ENCODE measurements around the gene TNNI2. TPM values are rescaled to one million over a fixed set of nuclear protein-coding genes. Genes with fewer than 3 reads are reported as not detected.

TNNI2 gene
- total and polyA plus RNA-seq, 10 of the 15 experiments (the other 5 are each of a cell fraction or from before 2014, with no cell fraction given): 0.14 to 0.79 (median 0.37) TPM; not detected in 4

- in situ Hi-C loops (cut with MboI) (no loop called here), intact Hi-C loops (cut with micrococcal nuclease; ENCODE audit: unreplicated experiment) (no loop called here)
- TF ChIP-seq BRCA1 (IDR thresholded peaks at IDR 0.05; ENCODE audit: low read depth, low read length) (no peak), ZNF274 (IDR thresholded peaks at IDR 0.05; ENCODE audit: insufficient read depth, insufficient read length) (no peak), POLR2AphosphoS2 (IDR thresholded peaks at IDR 0.05; ENCODE audit: low read depth, low read length) (no peak), DPF2 (IDR thresholded peaks at IDR 0.05) (no peak), ZBTB4 (CRISPR knock-in tag; IDR thresholded peaks at IDR 0.05) (no peak), NBN (IDR thresholded peaks at IDR 0.05) (no peak), SP1 (IDR thresholded peaks at IDR 0.05; ENCODE audit: low read depth, low read length) (no peak), IRF3 (IDR thresholded peaks at IDR 0.05) (no peak)
- FAIRE-seq: no peak
- Histone ChIP-seq H4K20me1 (ENCODE audit: control insufficient read depth, insufficient read depth) (no peaks in the 10 kb centered on the region), H3K9ac (ENCODE audit: control insufficient read depth, insufficient read depth, low read length) (no peak overlapping the region), H3K27ac (ENCODE audit: control insufficient read depth, insufficient read depth) (no peak overlapping the region), H3K4me3 (no peak overlapping the region), H3K9me3 (replicated peaks; ENCODE audit: control insufficient read depth, insufficient read depth, low read length) (no peaks in the 10 kb centered on the region; the same call in 2 of the 3 replicates), H2AFZ (ENCODE audit: control insufficient read depth, low read depth, low read length) (no peak overlapping the region), H3K4me1 (ENCODE audit: control insufficient read depth, insufficient read depth, low read length) (no peaks in the 10 kb centered on the region), H3K79me2 (ENCODE audit: control insufficient read depth, insufficient read depth, low read length) (no peaks in the 10 kb centered on the region), H3K4me2 (ENCODE audit: control insufficient read depth, insufficient read depth) (no peak overlapping the region), H3K36me3 (ENCODE audit: control insufficient read depth in 2 of 2, insufficient read depth in 2 of 2, low read length in 1 of 2) (no peaks in the 10 kb centered on the region), H3K27me3 (replicated peaks in 1 of 2; ENCODE audit: control insufficient read depth in 2 of 2, insufficient read depth in 2 of 2, low read length in 1 of 2) (peaks cover 0 to 1% of the 10 kb centered on the region in 2 experiments; a peak in 1 of 4 replicates)
- ATAC-seq: no peak
- ChIA-PET RAD21 (ENCODE audit: unreplicated experiment) (interaction anchor here (1.2 kb wide), 1 partner anchor 124 kb away, joined by 3 read pairs; no protein-coding TSS in a partner anchor), POLR2A (no interaction called here), SMC1A (ENCODE audit: uncharacterized antibody, unreplicated experiment) (no interaction called here), CTCF (interaction anchor here (0.8 to 1.3 kb wide), 2 partner anchors 124 to 165 kb away, joined by 4 to 5 read pairs; no protein-coding TSS in a partner anchor)
- no TSS peak for BruUV-seq (replicated peaks)
- WGBS (ENCODE audit: insufficient coverage, insufficient replicate concordance, low lambda C conversion rate, missing lambda C conversion rate): 0% methylated on average over 1 of the region's 1 CpG
- DNase-seq (ENCODE audit: low read depth, low spot score): no peak
Observed at GRCh38 chr11:1817511-1817910, 21.3 kb upstream of the TNNI2 start.
